ENCODE results near the gene GALNT18. TPM values are rescaled to one million over a fixed set of nuclear protein-coding genes. Genes with fewer than 3 reads are reported as not detected.

The GALNT18 gene
- total and polyA plus RNA-seq, 9 donors = 3.0 to 13.2 (median 7.7) TPM

DNA sequence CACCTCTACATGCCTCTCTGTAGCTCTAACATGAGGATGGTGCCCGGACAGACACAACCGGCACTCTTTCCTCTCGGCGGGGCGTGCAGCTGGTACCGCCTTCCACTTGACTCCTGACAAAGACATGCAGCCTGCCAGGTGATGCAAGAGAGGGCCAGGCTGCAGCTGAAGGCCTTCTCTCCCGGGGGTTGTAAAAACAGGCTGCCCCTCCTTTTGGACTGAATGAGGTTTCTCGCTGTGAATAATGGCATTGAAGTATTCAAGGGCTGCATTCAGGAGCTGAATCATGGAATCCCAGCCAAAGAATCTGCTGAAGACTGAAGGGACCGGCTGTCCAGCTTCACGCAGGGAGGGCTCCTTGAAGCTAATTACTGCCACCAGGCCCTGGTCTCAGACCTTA, 110.9 kb downstream of the GALNT18 start:
- 79 to 90% (median 81%) methylated on average over 10 of the region's 10 CpGs for WGBS, 3 donors
- intact Hi-C loops (cut with DNase I) = loop anchor here in 1 of 4 donors (10.0 kb wide), 1 partner anchor 254 kb away; no protein-coding TSS in a partner anchor
- Histone ChIP-seq H3K27ac (no peak overlapping the region), H3K4me1 (ENCODE audit: insufficient read depth) (no peaks in the 10 kb centered on the region), H3K27me3 (no peaks in the 10 kb centered on the region), H3K36me3 (no peaks in the 10 kb centered on the region), H3K9me3 (no peaks in the 10 kb centered on the region), H3K4me3 (no peak overlapping the region)
- no peak for TF ChIP-seq EP300 (IDR thresholded peaks at IDR 0.05)
- TF ChIP-seq, protein P1, sequence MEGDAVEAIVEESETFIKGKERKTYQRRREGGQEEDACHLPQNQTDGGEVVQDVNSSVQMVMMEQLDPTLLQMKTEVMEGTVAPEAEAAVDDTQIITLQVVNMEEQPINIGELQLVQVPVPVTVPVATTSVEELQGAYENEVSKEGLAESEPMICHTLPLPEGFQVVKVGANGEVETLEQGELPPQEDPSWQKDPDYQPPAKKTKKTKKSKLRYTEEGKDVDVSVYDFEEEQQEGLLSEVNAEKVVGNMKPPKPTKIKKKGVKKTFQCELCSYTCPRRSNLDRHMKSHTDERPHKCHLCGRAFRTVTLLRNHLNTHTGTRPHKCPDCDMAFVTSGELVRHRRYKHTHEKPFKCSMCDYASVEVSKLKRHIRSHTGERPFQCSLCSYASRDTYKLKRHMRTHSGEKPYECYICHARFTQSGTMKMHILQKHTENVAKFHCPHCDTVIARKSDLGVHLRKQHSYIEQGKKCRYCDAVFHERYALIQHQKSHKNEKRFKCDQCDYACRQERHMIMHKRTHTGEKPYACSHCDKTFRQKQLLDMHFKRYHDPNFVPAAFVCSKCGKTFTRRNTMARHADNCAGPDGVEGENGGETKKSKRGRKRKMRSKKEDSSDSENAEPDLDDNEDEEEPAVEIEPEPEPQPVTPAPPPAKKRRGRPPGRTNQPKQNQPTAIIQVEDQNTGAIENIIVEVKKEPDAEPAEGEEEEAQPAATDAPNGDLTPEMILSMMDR (IDR thresholded peaks at IDR 0.05) = no peak
- TF ChIP-seq POLR2A (IDR thresholded peaks at IDR 0.05) = no peak
- no peak for DNase-seq

DNA sequence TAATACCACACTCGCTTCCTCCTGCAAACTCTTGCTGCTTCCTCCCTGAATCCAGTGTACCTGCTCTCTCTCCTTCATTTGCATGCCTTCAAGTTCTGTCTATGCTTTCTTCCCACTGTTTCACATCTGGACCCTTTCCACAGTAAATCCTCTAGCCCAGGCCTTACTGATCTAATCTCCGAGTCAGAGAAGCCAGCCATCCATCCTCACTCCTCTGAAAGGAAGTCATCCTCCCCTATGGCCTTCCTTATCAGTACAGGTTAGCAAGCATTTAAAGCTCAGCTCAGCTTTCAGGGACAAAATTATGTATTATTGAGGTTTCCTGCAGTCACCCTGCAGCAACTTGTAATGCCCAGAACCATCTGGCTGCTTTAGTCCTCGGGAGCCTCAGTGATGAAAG, 116.1 kb downstream of the GALNT18 start:
- H3K4me3 ChIP-seq = no peak overlapping the region
- no peak for DNase-seq
- no peaks in the 10 kb centered on the region for H3K36me3 ChIP-seq
- H3K9me3 ChIP-seq = no peaks in the 10 kb centered on the region
- intact Hi-C loops (cut with DNase I) = no loop called here
- no peaks in the 10 kb centered on the region for H3K4me1 ChIP-seq (ENCODE audit: insufficient read depth)
- no peaks in the 10 kb centered on the region for H3K27me3 ChIP-seq
- TF ChIP-seq, protein P1 (IDR thresholded peaks at IDR 0.05) = no peak
- TF ChIP-seq POLR2A (IDR thresholded peaks at IDR 0.05) (no peak), EP300 (IDR thresholded peaks at IDR 0.05) (no peak)
- 85 to 89% (median 86%) methylated on average over 3 of the region's 3 CpGs for WGBS, 3 donors
- no peak overlapping the region for H3K27ac ChIP-seq

DNA sequence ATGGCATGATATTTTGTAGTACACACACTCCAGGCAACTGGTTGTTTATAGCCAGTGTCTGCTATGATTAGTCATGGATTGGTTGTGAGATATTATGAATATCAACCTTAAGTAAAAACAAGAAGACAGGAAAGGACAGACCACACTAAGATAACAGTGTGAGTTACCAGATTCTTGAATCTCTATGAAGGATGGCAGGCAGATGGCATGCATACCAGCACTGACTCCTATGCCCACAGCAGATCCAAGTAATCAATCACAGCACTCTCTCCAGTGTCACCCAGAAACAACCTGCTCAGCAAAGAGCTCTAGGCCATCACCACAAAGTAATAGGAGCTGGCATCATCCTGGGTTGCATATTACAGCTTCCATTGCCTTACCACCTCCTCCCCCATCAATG, 116.6 kb downstream of the GALNT18 start:
- intact Hi-C loops (cut with DNase I) = no loop called here
- H3K4me3 ChIP-seq = no peak overlapping the region
- TF ChIP-seq, protein P1 (IDR thresholded peaks at IDR 0.05) = no peak
- no peak for TF ChIP-seq POLR2A (IDR thresholded peaks at IDR 0.05)
- no peak for TF ChIP-seq EP300 (IDR thresholded peaks at IDR 0.05)
- DNase-seq = no peak
- H3K27ac ChIP-seq = no peak overlapping the region
- H3K9me3 ChIP-seq = no peaks in the 10 kb centered on the region
- no peaks in the 10 kb centered on the region for H3K36me3 ChIP-seq
- H3K27me3 ChIP-seq = no peaks in the 10 kb centered on the region
- no peaks in the 10 kb centered on the region for H3K4me1 ChIP-seq (ENCODE audit: insufficient read depth)

DNA sequence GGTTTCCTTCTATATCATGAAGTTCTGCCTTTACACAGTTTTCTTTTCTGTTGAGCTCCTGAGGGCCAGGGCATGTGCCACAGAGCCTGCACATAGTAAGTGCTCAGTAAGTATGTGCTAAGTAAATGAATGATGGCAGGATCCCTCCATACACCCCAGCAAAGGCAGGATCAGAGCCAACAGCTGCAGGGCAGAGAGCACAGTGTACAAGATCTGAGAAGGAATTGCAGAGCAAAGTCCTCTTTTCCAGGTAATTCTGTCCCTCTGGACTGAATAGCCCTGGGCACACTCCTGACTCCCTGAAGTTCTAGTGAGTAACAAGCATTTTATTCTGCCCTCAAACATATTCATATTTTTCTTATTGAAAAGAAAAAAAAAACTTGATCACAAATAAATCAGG, 117.7 kb downstream of the GALNT18 start:
- no peaks in the 10 kb centered on the region for H3K9me3 ChIP-seq
- H3K27me3 ChIP-seq = no peaks in the 10 kb centered on the region
- H3K4me3 ChIP-seq = no peak overlapping the region
- no peak overlapping the region for H3K27ac ChIP-seq
- no peak for TF ChIP-seq EP300 (IDR thresholded peaks at IDR 0.05)
- TF ChIP-seq, protein P1 (IDR thresholded peaks at IDR 0.05) = no peak
- no peak for TF ChIP-seq POLR2A (IDR thresholded peaks at IDR 0.05)
- DNase-seq = no peak
- H3K4me1 ChIP-seq (ENCODE audit: insufficient read depth) = no peaks in the 10 kb centered on the region
- intact Hi-C loops (cut with DNase I) = no loop called here
- H3K36me3 ChIP-seq = no peaks in the 10 kb centered on the region

Measured in ovary (tissue), 9 donors.